K562 (cell line): ENCODE measurements around the gene ACAD8. TPM values are rescaled to one million over a fixed set of nuclear protein-coding genes. Genes with fewer than 3 reads are reported as not detected.

Source experiments
- ARID1B ChIP-seq: fragments of 450-650 bp; IDR thresholded peaks from 2 replicates; pipeline ENCODE4 v1.6.1; 2016; ENCODE audit warnings: antibody characterized with exemption, mild to moderate bottlenecking, inconsistent platforms
- COPS2 ChIP-seq: fragments of 450-650 bp; conservative IDR thresholded peaks from 2 replicates; pipeline ENCODE4 v1.6.1; 2016; ENCODE audit warnings: mild to moderate bottlenecking, moderate library complexity
- DPF2 ChIP-seq: fragments of 450-650 bp; IDR thresholded peaks from 2 replicates; pipeline ENCODE4 v1.6.1; 2016
- EGR1 ChIP-seq: fragments of 450-650 bp; conservative IDR thresholded peaks from 2 replicates; pipeline ENCODE4 v1.6.1; 2017; ENCODE audit warnings: mild to moderate bottlenecking
- HIVEP1 ChIP-seq: fragments of 250-450 bp; sonication (Bioruptor Pico); IDR thresholded peaks from 2 replicates; pipeline ENCODE4 v1.4.0; 2020; ENCODE audit warnings: mild to moderate bottlenecking
- L3MBTL2 ChIP-seq: fragments of 450-650 bp; IDR thresholded peaks from 2 replicates; pipeline ENCODE4 v1.6.1; 2016; ENCODE audit warnings: mild to moderate bottlenecking, moderate library complexity
- MGA ChIP-seq: fragments of 450-650 bp; IDR thresholded peaks from 2 replicates; pipeline ENCODE4 v1.6.1; 2016; ENCODE audit warnings: mild to moderate bottlenecking, moderate library complexity
- MTF1 ChIP-seq: fragments of 250-450 bp; sonication (Bioruptor Pico); IDR thresholded peaks from 2 replicates; pipeline ENCODE4 v1.9.0; 2021; ENCODE audit warnings: moderate library complexity, mild to moderate bottlenecking, inconsistent platforms, borderline replicate concordance
- NFIC ChIP-seq: fragments of 450-650 bp; IDR thresholded peaks from 2 replicates; pipeline ENCODE4 v1.6.1; 2017; ENCODE audit warnings: mild to moderate bottlenecking, inconsistent platforms
- NFXL1 ChIP-seq: fragments of 450-650 bp; formaldehyde crosslinking; IDR thresholded peaks from 2 replicates; pipeline ENCODE4 v1.4.0; 2021; ENCODE audit warnings: mild to moderate bottlenecking
- POLR3A ChIP-seq: IDR thresholded peaks from 2 replicates; pipeline ENCODE4 v1.6.1; 2011; ENCODE audit warnings: borderline replicate concordance, mild to moderate bottlenecking, moderate library complexity; ENCODE audit not compliant: insufficient read length, insufficient read depth; ENCODE audit errors: extremely low read depth
- SRF ChIP-seq, 2 experiments: fragments of 250-450, 450-650 bp in 1 of 2; sonication (Bioruptor Pico) in 1 of 2; sonication (generic) in 1 of 2; formaldehyde crosslinking; IDR thresholded peaks; 2 replicates each; pipeline versions ENCODE4 v1.5.0 to v1.5.1; 2020 to 2022; ENCODE audit warnings: mild to moderate bottlenecking in 1 of 2, missing genetic modification reagents in 1 of 2
- TAL1 ChIP-seq: fragments of 450-650 bp; IDR thresholded peaks from 2 replicates; pipeline ENCODE4 v1.6.1; 2016; ENCODE audit warnings: mild to moderate bottlenecking
- TCF3 ChIP-seq: sonication (generic); formaldehyde crosslinking; IDR thresholded peaks from 2 replicates; pipeline ENCODE4 v1.4.0; 2020; ENCODE audit warnings: mild to moderate bottlenecking, missing genetic modification reagents
- ZFP36 ChIP-seq: fragments of 150-350 bp; IDR thresholded peaks from 2 replicates; pipeline ENCODE4 v1.6.1; 2018; ENCODE audit warnings: low read length, low read depth; ENCODE audit not compliant: partially characterized antibody
- ZNF224 ChIP-seq: sonication (generic); formaldehyde crosslinking; IDR thresholded peaks from 2 replicates; pipeline ENCODE4 v1.8.0; 2022; ENCODE audit warnings: mild to moderate bottlenecking, missing genetic modification reagents
- polyA plus RNA-seq, 8 experiments: library from polyadenylated mRNA; depleted of rRNA in 4 of 8; stranded (reverse) in 5 of 8; unstranded in 3 of 8; fragments of >200 nt; fragmentation: Nextera tagmentation in 2 of 8; fragmentation: Illumina TruSeq in 1 of 8; extraction: Ambion mirVana in 2 of 8; extraction: Trizol in 1 of 8; gene quantifications; 2 replicates each; pipeline versions ENCODE4 v1.2.1 to v1.2.3, GENCODE V29; 2011 to 2014; ENCODE audit warnings: inconsistent platforms in 1 of 8, missing spikeins in 1 of 8
- total RNA-seq, 7 experiments: library from RNA; depleted of rRNA in 6 of 7; stranded (reverse); fragments of >200 nt in 6 of 7; fragmentation: Illumina TruSeq in 2 of 7; extraction: Trizol in 2 of 7; gene quantifications; 2 replicates each; pipeline versions ENCODE4 v1.2.1 to v1.2.3, GENCODE V29; 2011 to 2021; ENCODE audit warnings: low replicate concordance in 1 of 7
- TF ChIP-seq, protein P1 (sequence below): fragments of 250-450 bp; sonication (Bioruptor Pico); IDR thresholded peaks from 2 replicates; pipeline ENCODE4 v1.5.1; 2021; ENCODE audit warnings: mild to moderate bottlenecking

ACAD8 gene
- total and polyA plus RNA-seq, 9 of the 15 experiments (the other 6 are each of a cell fraction or from before 2014, with no cell fraction given), result 6.5 to 34.1 (median 20.1) TPM

- TF ChIP-seq MGA (no peak), NFXL1 (no peak), POLR3A (no peak), HIVEP1 (CRISPR knock-in tag) (no peak), SRF (CRISPR knock-in tag; IDR thresholded peaks at IDR 0.05) (0 out of 4 replicates have a peak, but pooled peaks of 1 of the 2 experiments have one; percentile 27), NFIC (peak; percentile 16; the same call in 1 of the 2 replicates), TAL1 (peak; percentile 57; the same call in 1 of the 2 replicates), ARID1B (peak; percentile 83), ZNF224 (CRISPR knock-in tag) (no peak), MTF1 (CRISPR knock-in tag) (no peak), ZFP36 (peak; percentile 54), TCF3 (CRISPR knock-in tag) (peak; percentile 63), DPF2 (peak; percentile 80), EGR1 (peak; percentile 23; the same call in 1 of the 2 replicates), L3MBTL2 (no peak), COPS2 (no peak)
- TF ChIP-seq, protein P1, sequence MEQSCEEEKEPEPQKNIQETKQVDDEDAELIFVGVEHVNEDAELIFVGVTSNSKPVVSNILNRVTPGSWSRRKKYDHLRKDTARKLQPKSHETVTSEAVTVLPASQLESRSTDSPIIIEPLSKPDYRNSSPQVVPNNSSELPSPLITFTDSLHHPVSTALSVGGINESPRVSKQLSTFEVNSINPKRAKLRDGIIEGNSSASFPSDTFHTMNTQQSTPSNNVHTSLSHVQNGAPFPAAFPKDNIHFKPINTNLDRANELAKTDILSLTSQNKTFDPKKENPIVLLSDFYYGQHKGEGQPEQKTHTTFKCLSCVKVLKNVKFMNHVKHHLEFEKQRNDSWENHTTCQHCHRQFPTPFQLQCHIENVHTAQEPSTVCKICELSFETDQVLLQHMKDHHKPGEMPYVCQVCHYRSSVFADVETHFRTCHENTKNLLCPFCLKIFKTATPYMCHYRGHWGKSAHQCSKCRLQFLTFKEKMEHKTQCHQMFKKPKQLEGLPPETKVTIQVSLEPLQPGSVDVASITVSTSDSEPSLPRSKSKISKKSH, result no peak
These were observed 19.6 kb upstream of the ACAD8 start (continued) for GRCh38 chr11:134233729-134234179.
